Measurements from ENCODE around the gene ANGPTL8.

Gene ANGPTL8

GRCh38 chr19:11260996-11261395, 21.6 kb downstream of the ANGPTL8 start:
- no peak for DNase-seq (ENCODE audit: low read depth in 1 of 2, low spot score in 1 of 2)

GRCh38 chr19:11261431-11261970, 22.1 kb downstream of the ANGPTL8 start:
- DNase-seq (ENCODE audit: low read depth in 1 of 2, low spot score in 1 of 2): no peak

GRCh38 chr19:11261971-11262839, 22.8 kb downstream of the ANGPTL8 start, which contains the start of gene DOCK6:
Gene DOCK6 (minus strand): TSS chr19:11262524. CDS start chr19:11262440, 84 bp downstream.
- peak in 1 of 2 donors; percentile 19 for DNase-seq (ENCODE audit: low read depth in 1 of 2, low spot score in 1 of 2)

GRCh38 chr19:11263726-11264125, 24.3 kb downstream of the ANGPTL8 start:
- DNase-seq (ENCODE audit: low read depth in 1 of 2, low spot score in 1 of 2): no peak

- no peak for DNase-seq (ENCODE audit: low read depth in 1 of 2, low spot score in 1 of 2)
These were observed 25.2 kb downstream of the ANGPTL8 start for GRCh38 chr19:11264452-11265176.

- no peak for DNase-seq (ENCODE audit: low read depth in 1 of 2, low spot score in 1 of 2)
These were observed 25.9 kb downstream of the ANGPTL8 start for GRCh38 chr19:11265177-11265784.

GRCh38 chr19:11265785-11266236, 26.4 kb downstream of the ANGPTL8 start:
- DNase-seq (ENCODE audit: low read depth in 1 of 2, low spot score in 1 of 2): no peak

DNA sequence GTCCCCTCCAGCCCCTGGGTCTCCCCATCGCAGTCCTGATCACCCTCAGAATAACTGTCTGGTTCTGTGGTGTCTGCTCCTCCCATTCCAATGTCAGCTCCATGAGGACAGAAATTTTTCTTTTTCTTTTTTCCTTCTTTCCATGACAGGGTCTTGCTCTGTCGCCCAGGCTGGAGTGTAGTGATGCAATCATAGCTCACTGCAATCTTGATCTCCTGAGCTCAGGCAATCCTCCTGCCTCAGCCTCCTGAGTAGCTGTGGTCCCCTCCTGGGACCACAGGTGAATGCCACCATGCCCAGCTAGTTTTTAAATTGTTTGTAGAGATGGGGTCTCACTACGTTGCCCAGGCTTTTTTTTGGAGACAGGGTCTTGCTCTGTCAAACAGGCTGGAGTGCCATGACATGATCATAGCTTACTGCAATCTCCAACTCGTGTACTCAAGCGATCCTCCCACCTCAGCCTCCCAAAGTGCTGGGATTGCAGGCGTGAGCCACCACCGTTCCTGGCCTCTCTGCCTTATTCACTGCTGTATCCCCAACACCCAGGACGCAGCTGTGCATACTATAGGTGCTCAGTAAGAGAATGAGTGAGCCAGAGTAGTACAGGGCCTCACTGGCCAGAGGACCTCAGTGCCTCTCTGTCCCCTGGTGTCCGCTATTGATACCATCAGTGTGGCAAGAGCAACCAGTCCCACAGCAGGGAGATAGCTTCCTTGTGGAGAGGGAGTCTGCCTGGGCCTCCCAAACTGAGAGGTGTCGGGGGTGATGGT, 28.1 kb downstream of the ANGPTL8 start:
- no peak for DNase-seq (ENCODE audit: low read depth in 1 of 2, low spot score in 1 of 2)

DNA sequence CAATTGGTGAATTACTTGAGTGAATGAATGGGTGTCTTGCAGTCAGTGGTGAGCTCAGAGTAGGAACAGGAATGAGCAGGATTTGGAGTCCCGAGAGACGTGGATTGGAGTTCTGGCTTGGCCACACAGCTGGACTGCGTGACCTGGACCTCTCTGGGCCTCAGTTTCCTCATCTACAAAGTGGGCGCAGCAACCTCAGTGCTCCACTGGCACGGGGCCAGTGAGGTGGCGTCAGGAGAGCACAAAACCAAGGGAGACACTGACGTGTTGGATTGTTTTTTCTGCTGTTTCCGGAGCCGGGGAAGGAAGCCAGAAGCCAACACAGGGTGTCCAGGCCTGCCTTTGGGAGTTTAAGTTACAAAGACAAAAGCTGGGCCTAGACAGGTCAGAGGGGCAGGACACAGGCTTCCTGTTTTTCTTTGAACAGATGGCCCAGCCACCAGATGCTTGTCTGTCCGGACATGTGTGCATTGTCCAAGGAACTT, 29.4 kb downstream of the ANGPTL8 start:
- DNase-seq (ENCODE audit: low read depth in 1 of 2, low spot score in 1 of 2): no peak

DNA sequence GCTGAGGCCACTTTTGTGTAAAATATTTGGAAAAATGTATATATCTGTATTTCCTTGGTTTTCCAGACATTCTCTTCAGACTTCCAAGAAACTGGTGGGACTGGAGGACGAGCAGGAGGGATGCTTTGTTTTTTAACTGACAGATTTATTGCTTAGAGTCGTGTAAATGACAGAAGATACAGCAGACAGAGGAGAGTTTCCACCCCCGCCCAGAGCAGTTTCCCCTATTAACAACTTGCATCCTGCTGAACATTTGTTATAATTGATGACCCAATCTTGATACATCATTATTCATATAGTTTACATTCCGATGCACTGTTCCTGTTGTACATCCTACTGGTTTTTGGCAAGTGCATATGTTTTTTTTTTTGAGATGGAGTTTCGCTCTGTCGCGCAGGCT, 30.0 kb downstream of the ANGPTL8 start:
- DNase-seq (ENCODE audit: low read depth in 1 of 2, low spot score in 1 of 2): no peak

- DNase-seq (ENCODE audit: low read depth in 1 of 2, low spot score in 1 of 2): no peak
These were observed 33.9 kb downstream of the ANGPTL8 start for GRCh38 chr19:11273296-11273695.

- no peak for DNase-seq (ENCODE audit: low read depth in 1 of 2, low spot score in 1 of 2)
These were observed 34.6 kb downstream of the ANGPTL8 start for GRCh38 chr19:11273989-11274388.

GRCh38 chr19:11274533-11275086, 35.2 kb downstream of the ANGPTL8 start:
- no peak for DNase-seq (ENCODE audit: low read depth in 1 of 2, low spot score in 1 of 2)

- DNase-seq (ENCODE audit: low read depth in 1 of 2, low spot score in 1 of 2): no peak
These were observed 39.3 kb downstream of the ANGPTL8 start for GRCh38 chr19:11278670-11279069.

DNA sequence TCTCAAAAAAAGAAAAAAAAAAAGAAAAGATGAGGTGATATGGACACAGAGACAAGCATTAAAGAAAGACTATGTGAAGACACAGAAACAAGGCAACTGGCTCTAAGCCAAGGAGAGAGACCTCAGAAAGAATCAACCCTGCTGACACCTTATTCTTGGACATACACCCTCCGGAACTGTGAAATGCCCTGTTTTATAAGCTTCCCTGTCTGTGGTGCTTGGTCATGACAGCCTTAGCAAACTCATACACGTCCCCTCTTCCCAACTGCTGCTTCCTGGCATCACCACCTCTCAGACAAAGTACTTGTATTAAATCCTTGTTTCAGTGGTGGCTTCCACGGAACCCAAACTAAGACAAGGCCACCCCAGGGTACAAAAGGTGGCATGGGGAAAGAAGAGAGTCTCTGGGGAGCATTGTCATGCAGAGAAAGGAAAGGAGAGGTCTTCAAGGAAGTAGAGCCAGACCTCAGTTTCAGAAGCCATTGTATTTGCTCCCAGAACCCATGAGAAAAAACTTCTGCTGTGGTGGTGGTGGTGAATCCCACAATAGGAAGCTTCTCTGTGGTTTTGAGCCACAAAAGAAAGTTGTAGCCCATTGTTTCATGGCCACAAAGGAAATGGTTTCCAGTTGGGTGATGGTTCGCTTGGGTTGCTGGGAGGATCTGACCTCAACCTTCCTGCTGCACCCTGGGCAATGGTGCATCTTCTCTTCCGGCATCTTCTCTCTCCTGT, 40.3 kb downstream of the ANGPTL8 start:
- DNase-seq (ENCODE audit: low read depth in 1 of 2, low spot score in 1 of 2): no peak

- DNase-seq (ENCODE audit: low read depth in 1 of 2, low spot score in 1 of 2): no peak
These were observed 42.1 kb downstream of the ANGPTL8 start for GRCh38 chr19:11281356-11282049.

GRCh38 chr19:11284515-11284914, 45.1 kb downstream of the ANGPTL8 start:
- DNase-seq (ENCODE audit: low read depth in 1 of 2, low spot score in 1 of 2): no peak

- no peak for DNase-seq (ENCODE audit: low read depth in 1 of 2, low spot score in 1 of 2)
These were observed 47.0 kb downstream of the ANGPTL8 start for GRCh38 chr19:11286312-11286974.
